Keratinocyte (primary cell): ENCODE results near the gene MSANTD1.

Experiments used
- CTCF ChIP-seq, 3 experiments: IDR thresholded peaks in 1 of 3; conservative IDR thresholded peaks in 1 of 3; optimal IDR thresholded peaks in 1 of 3; 2 replicates in 2 of 3; 3 replicates in 1 of 3; pipeline versions ENCODE3 to v1.5.1; 2011; ENCODE audit warnings: low read length in 3 of 3, mild to moderate bottlenecking in 3 of 3, moderate library complexity in 2 of 3, control low read depth in 1 of 3, inconsistent platforms in 1 of 3; ENCODE audit not compliant: insufficient read depth in 2 of 3; ENCODE audit errors: extremely low read depth in 1 of 3
- EZH2 ChIP-seq: IDR thresholded peaks from one replicate; pipeline ENCODE4 v1.6.1; 2012; ENCODE audit warnings: inconsistent platforms, mild to moderate bottlenecking, low read length, moderate library complexity

- TF ChIP-seq CTCF (optimal IDR thresholded peaks at IDR 0.05 in 1 of 3, IDR thresholded peaks at IDR 0.05 in 1 of 3, conservative IDR thresholded peaks at IDR 0.05 in 1 of 3; ENCODE audit: extremely low read depth in 1 of 3, insufficient read depth in 2 of 3, low read length in 3 of 3) = no peak
- no peak for TF ChIP-seq EZH2
Observed at GRCh38 chr4:3297066-3297859, 48.3 kb downstream of the MSANTD1 start.
